ENCODE data around the gene PSMB5. TPM values are rescaled to one million over a fixed set of nuclear protein-coding genes. Genes with fewer than 3 reads are reported as not detected.

Gene PSMB5
- total RNA-seq (2012; rRNA removed) = 194 and 215 TPM in 2 replicates

GRCh38 chr14:23034498-23035302 is at the start of gene PSMB5:
TSS of gene PSMB5 (minus strand) at chr14:23034900. CDS start at chr14:23034881, 19 bp downstream.
- peaks cover 18% of the 10 kb centered on the region for H3K4me1 ChIP-seq (ENCODE audit: control insufficient read depth, insufficient read depth, low read length)
- peak within 1 kb of the TSS; percentile 80 for H3K4me2 ChIP-seq (ENCODE audit: low read length)
- no peaks in the 10 kb centered on the region for H3K27me3 ChIP-seq (ENCODE audit: control insufficient read depth, insufficient read depth, low read length)
- H3K9ac ChIP-seq (ENCODE audit: low read depth, low read length) = peak within 1 kb of the TSS; percentile 98
- H3K9me3 ChIP-seq (replicated peaks; ENCODE audit: low read length) = no peaks in the 10 kb centered on the region
- peak within 1 kb of the TSS; percentile 89 for H3K4me3 ChIP-seq (ENCODE audit: low read length)
- H3K36me3 ChIP-seq (ENCODE audit: insufficient read depth, low read length) = peaks cover 17% of the 10 kb centered on the region

- Histone ChIP-seq H3K4me1 (ENCODE audit: control insufficient read depth, insufficient read depth, low read length) (peaks cover 39% of the 10 kb centered on the region), H3K4me3 (ENCODE audit: low read length) (no peak overlapping the region), H3K9ac (ENCODE audit: low read depth, low read length) (peak overlapping the region; percentile 11), H3K27me3 (ENCODE audit: control insufficient read depth, insufficient read depth, low read length) (no peaks in the 10 kb centered on the region), H3K36me3 (ENCODE audit: insufficient read depth, low read length) (peaks cover 76% of the 10 kb centered on the region), H3K4me2 (ENCODE audit: low read length) (no peak overlapping the region), H3K9me3 (replicated peaks; ENCODE audit: low read length) (no peaks in the 10 kb centered on the region)
Observed at GRCh38 chr14:23080474-23080873, 45.8 kb upstream of the PSMB5 start.

GRCh38 chr14:23079716-23080115 is 45.0 kb upstream of the PSMB5 start:
- Histone ChIP-seq H3K9ac (ENCODE audit: low read depth, low read length) (peak overlapping the region; percentile 75), H3K9me3 (replicated peaks; ENCODE audit: low read length) (no peaks in the 10 kb centered on the region), H3K36me3 (ENCODE audit: insufficient read depth, low read length) (peaks cover 76% of the 10 kb centered on the region), H3K4me2 (ENCODE audit: low read length) (peak overlapping the region; percentile 60), H3K4me3 (ENCODE audit: low read length) (peak overlapping the region; percentile 5), H3K4me1 (ENCODE audit: control insufficient read depth, insufficient read depth, low read length) (peaks cover 39% of the 10 kb centered on the region), H3K27me3 (ENCODE audit: control insufficient read depth, insufficient read depth, low read length) (no peaks in the 10 kb centered on the region)

GRCh38 chr14:23078692-23079116 is 44.0 kb upstream of the PSMB5 start:
- peak overlapping the region; percentile 63 for H3K4me2 ChIP-seq (ENCODE audit: low read length)
- peak overlapping the region; percentile 75 for H3K9ac ChIP-seq (ENCODE audit: low read depth, low read length)
- H3K9me3 ChIP-seq (replicated peaks; ENCODE audit: low read length) = no peaks in the 10 kb centered on the region
- H3K4me3 ChIP-seq (ENCODE audit: low read length) = peak overlapping the region; percentile 24
- peaks cover 39% of the 10 kb centered on the region for H3K4me1 ChIP-seq (ENCODE audit: control insufficient read depth, insufficient read depth, low read length)
- no peaks in the 10 kb centered on the region for H3K27me3 ChIP-seq (ENCODE audit: control insufficient read depth, insufficient read depth, low read length)
- H3K36me3 ChIP-seq (ENCODE audit: insufficient read depth, low read length) = peaks cover 82% of the 10 kb centered on the region

GRCh38 chr14:23077962-23078361 is 43.3 kb upstream of the PSMB5 start:
- H3K4me1 ChIP-seq (ENCODE audit: control insufficient read depth, insufficient read depth, low read length) = peaks cover 39% of the 10 kb centered on the region

GRCh38 chr14:23076785-23077408 is 42.2 kb upstream of the PSMB5 start:
- Histone ChIP-seq H3K9me3 (replicated peaks; ENCODE audit: low read length) (no peaks in the 10 kb centered on the region), H3K36me3 (ENCODE audit: insufficient read depth, low read length) (peaks cover 88% of the 10 kb centered on the region), H3K4me2 (ENCODE audit: low read length) (no peak overlapping the region), H3K4me1 (ENCODE audit: control insufficient read depth, insufficient read depth, low read length) (peaks cover 45% of the 10 kb centered on the region), H3K27me3 (ENCODE audit: control insufficient read depth, insufficient read depth, low read length) (no peaks in the 10 kb centered on the region), H3K9ac (ENCODE audit: low read depth, low read length) (no peak overlapping the region), H3K4me3 (ENCODE audit: low read length) (no peak overlapping the region)

More at GRCh38 chr14:23077962-23078361, 43.3 kb upstream of the PSMB5 start:
- H3K9me3 ChIP-seq (replicated peaks; ENCODE audit: low read length) = no peaks in the 10 kb centered on the region
- H3K27me3 ChIP-seq (ENCODE audit: control insufficient read depth, insufficient read depth, low read length) = no peaks in the 10 kb centered on the region
- H3K4me3 ChIP-seq (ENCODE audit: low read length) = peak overlapping the region; percentile 17
- H3K4me2 ChIP-seq (ENCODE audit: low read length) = peak overlapping the region; percentile 63
- H3K36me3 ChIP-seq (ENCODE audit: insufficient read depth, low read length) = peaks cover 82% of the 10 kb centered on the region
- H3K9ac ChIP-seq (ENCODE audit: low read depth, low read length) = peak overlapping the region; percentile 75

- no peak overlapping the region for H3K9ac ChIP-seq (ENCODE audit: low read depth, low read length)
- H3K4me2 ChIP-seq (ENCODE audit: low read length) = no peak overlapping the region
- no peaks in the 10 kb centered on the region for H3K27me3 ChIP-seq (ENCODE audit: control insufficient read depth, insufficient read depth, low read length)
- H3K36me3 ChIP-seq (ENCODE audit: insufficient read depth, low read length) = peaks cover 68% of the 10 kb centered on the region
- H3K9me3 ChIP-seq (replicated peaks; ENCODE audit: low read length) = no peaks in the 10 kb centered on the region
- H3K4me3 ChIP-seq (ENCODE audit: low read length) = no peak overlapping the region
- H3K4me1 ChIP-seq (ENCODE audit: control insufficient read depth, insufficient read depth, low read length) = peaks cover 41% of the 10 kb centered on the region
Observed at GRCh38 chr14:23074906-23075305, 40.2 kb upstream of the PSMB5 start.

GRCh38 chr14:23071921-23072539 is 37.3 kb upstream of the PSMB5 start:
- H3K27me3 ChIP-seq (ENCODE audit: control insufficient read depth, insufficient read depth, low read length) = no peaks in the 10 kb centered on the region
- peaks cover 37% of the 10 kb centered on the region for H3K4me1 ChIP-seq (ENCODE audit: control insufficient read depth, insufficient read depth, low read length)
- peak overlapping the region; percentile 97 for H3K9ac ChIP-seq (ENCODE audit: low read depth, low read length)
- H3K36me3 ChIP-seq (ENCODE audit: insufficient read depth, low read length) = peaks cover 58% of the 10 kb centered on the region
- H3K9me3 ChIP-seq (replicated peaks; ENCODE audit: low read length) = no peaks in the 10 kb centered on the region
- H3K4me2 ChIP-seq (ENCODE audit: low read length) = peak overlapping the region; percentile 91
- H3K4me3 ChIP-seq (ENCODE audit: low read length) = peak overlapping the region; percentile 29

- Histone ChIP-seq H3K36me3 (ENCODE audit: insufficient read depth, low read length) (peaks cover 58% of the 10 kb centered on the region), H3K9ac (ENCODE audit: low read depth, low read length) (peak overlapping the region; percentile 97), H3K4me1 (ENCODE audit: control insufficient read depth, insufficient read depth, low read length) (peaks cover 37% of the 10 kb centered on the region), H3K9me3 (replicated peaks; ENCODE audit: low read length) (no peaks in the 10 kb centered on the region), H3K4me3 (ENCODE audit: low read length) (peak overlapping the region; percentile 92), H3K27me3 (ENCODE audit: control insufficient read depth, insufficient read depth, low read length) (no peaks in the 10 kb centered on the region), H3K4me2 (ENCODE audit: low read length) (peak overlapping the region; percentile 91)
Observed at GRCh38 chr14:23071244-23071920, 36.7 kb upstream of the PSMB5 start.

- H3K36me3 ChIP-seq (ENCODE audit: insufficient read depth, low read length) = peaks cover 59% of the 10 kb centered on the region
- no peaks in the 10 kb centered on the region for H3K9me3 ChIP-seq (replicated peaks; ENCODE audit: low read length)
- H3K27me3 ChIP-seq (ENCODE audit: control insufficient read depth, insufficient read depth, low read length) = no peaks in the 10 kb centered on the region
- H3K9ac ChIP-seq (ENCODE audit: low read depth, low read length) = peak overlapping the region; percentile 97
- H3K4me2 ChIP-seq (ENCODE audit: low read length) = peak overlapping the region; percentile 91
- H3K4me3 ChIP-seq (ENCODE audit: low read length) = peak overlapping the region; percentile 92
- peaks cover 37% of the 10 kb centered on the region for H3K4me1 ChIP-seq (ENCODE audit: control insufficient read depth, insufficient read depth, low read length)
Observed at GRCh38 chr14:23070262-23071129, 35.8 kb upstream of the PSMB5 start.

Measured in skeletal muscle satellite cell (primary cell).